ENCODE results near the gene SPPL2B.
"Not testable (repeated sequence)": the region's sequence is repeated elsewhere in the genome, so short reads cannot be mapped to it uniquely, and the experiment has no call there.

Gene SPPL2B

GRCh38 chr19:2338751-2339643 is 10.5 kb downstream of the SPPL2B start:
- no peak for DNase-seq

GRCh38 chr19:2339644-2340310 is 11.3 kb downstream of the SPPL2B start:
- DNase-seq: no peak

GRCh38 chr19:2340496-2341243 is 12.2 kb downstream of the SPPL2B start:
- DNase-seq: no peak

GRCh38 chr19:2341244-2341751 is 12.8 kb downstream of the SPPL2B start:
- DNase-seq: no peak

GRCh38 chr19:2341982-2342381 is 13.5 kb downstream of the SPPL2B start:
- DNase-seq: no peak

GRCh38 chr19:2342656-2343288 is 14.3 kb downstream of the SPPL2B start:
- DNase-seq: no peak

GRCh38 chr19:2343289-2343982 is 15.0 kb downstream of the SPPL2B start:
- DNase-seq: no peak

- DNase-seq: no peak
Measured at GRCh38 chr19:2344381-2344870, 15.9 kb downstream of the SPPL2B start.

- no peak for DNase-seq
Measured at GRCh38 chr19:2345076-2345475, 16.6 kb downstream of the SPPL2B start.

- no peak for DNase-seq
Measured at GRCh38 chr19:2345794-2346663, 17.5 kb downstream of the SPPL2B start.

GRCh38 chr19:2349818-2350217 is 21.3 kb downstream of the SPPL2B start:
- DNase-seq: not testable (repeated sequence)

- no peak for DNase-seq
Measured at GRCh38 chr19:2350656-2351055, 22.2 kb downstream of the SPPL2B start.

GRCh38 chr19:2351591-2351990 is 23.1 kb downstream of the SPPL2B start:
- DNase-seq: no peak

- no peak for DNase-seq
Measured at GRCh38 chr19:2352121-2352520, 23.6 kb downstream of the SPPL2B start.

GRCh38 chr19:2353159-2353886 is 24.8 kb downstream of the SPPL2B start:
- DNase-seq: no peak

GRCh38 chr19:2353887-2354592 is 25.6 kb downstream of the SPPL2B start:
- DNase-seq: no peak

GRCh38 chr19:2354670-2355069 is 26.2 kb downstream of the SPPL2B start:
- no peak for DNase-seq

- no peak for DNase-seq
Measured at GRCh38 chr19:2355168-2356035, 26.9 kb downstream of the SPPL2B start.
